IMR-90 (cell line): ENCODE data around the gene LRRC8C. TPM values are rescaled to one million over a fixed set of nuclear protein-coding genes. Genes with fewer than 3 reads are reported as not detected.

Source experiments
- ATAC-seq: fragments of 200-7000 bp; cut with Tn5 transposase; 2 replicates; pipeline ENCODE4 v1.9.1; 2020; ENCODE audit warnings: low read depth, mild to moderate bottlenecking, moderate library complexity
- BruUV-seq: library from RNA; stranded (reverse); fragments of 400-500 nt; replicated peaks from 2 replicates; lab custom pipeline; 2021; lab: Mats Ljungman, UMichigan
- CTCF ChIA-PET: fragments of 300-600 bp; formaldehyde crosslinking; extraction: SDS; loops from one replicate; lab custom pipeline; 2021; ENCODE audit warnings: antibody characterized with exemption; lab: Yijun Ruan, JAX
- POLR2A ChIA-PET: fragments of 300-600 bp; sonication (Branson Sonifier 250); formaldehyde crosslinking; loops from one replicate; lab custom pipeline; 2022; ENCODE audit warnings: antibody characterized with exemption; ENCODE audit not compliant: unreplicated experiment; lab: Charles Lee
- DNase-seq: peaks from one replicate; pipeline ENCODE4 v3.0.0; 2013
- H2AFZ ChIP-seq: replicated peaks from 2 replicates; pipeline ENCODE3; 2013; ENCODE audit warnings: low read length, mild to moderate bottlenecking; ENCODE audit not compliant: poor library complexity
- H2AK5ac ChIP-seq: 2 replicates; pipeline ENCODE4 v1.6.1; 2013; ENCODE audit warnings: low read depth, low read length, inconsistent platforms
- H2AK9ac ChIP-seq: replicated peaks from 2 replicates; pipeline ENCODE3; 2013; ENCODE audit warnings: mild to moderate bottlenecking, low read depth, low read length, moderate library complexity; ENCODE audit not compliant: poor library complexity
- H2BK120ac ChIP-seq: 2 replicates; pipeline ENCODE4 v1.6.1; 2013; ENCODE audit warnings: low read depth, low read length, inconsistent platforms
- H2BK15ac ChIP-seq: 3 replicates; pipeline ENCODE4 v1.6.1; 2013; ENCODE audit warnings: low read depth, low read length, inconsistent platforms
- H2BK20ac ChIP-seq: 2 replicates; pipeline ENCODE4 v1.6.1; 2013; ENCODE audit warnings: low read depth, mild to moderate bottlenecking, inconsistent platforms, low read length, moderate library complexity
- H2BK5ac ChIP-seq: 2 replicates; pipeline ENCODE4 v1.6.1; 2013; ENCODE audit warnings: mild to moderate bottlenecking, low read depth, low read length, inconsistent platforms; ENCODE audit not compliant: poor library complexity, severe bottlenecking
- H3K14ac ChIP-seq: replicated peaks from 2 replicates; pipeline ENCODE4 v1.6.1; 2013; ENCODE audit warnings: low read depth, low read length, inconsistent platforms
- H3K18ac ChIP-seq: 2 replicates; pipeline ENCODE4 v1.6.1; 2013; ENCODE audit warnings: low read depth, low read length, control low read depth
- H3K23ac ChIP-seq: 2 replicates; pipeline ENCODE4 v1.6.1; 2013; ENCODE audit warnings: low read depth, low read length, inconsistent platforms
- H3K27ac ChIP-seq: 2 replicates; pipeline ENCODE4 v1.5.1; 2013; ENCODE audit warnings: mild to moderate bottlenecking, control low read depth, low read length; ENCODE audit not compliant: insufficient read depth
- H3K27me3 ChIP-seq: 2 replicates; pipeline ENCODE4 v1.6.1; 2013; ENCODE audit warnings: low read length; ENCODE audit not compliant: control insufficient read depth, insufficient read depth
- H3K36me3 ChIP-seq: 2 replicates; pipeline ENCODE4 v1.6.1; 2013; ENCODE audit warnings: low read length, mixed read lengths; ENCODE audit not compliant: control insufficient read depth, insufficient read depth
- H3K4ac ChIP-seq: 2 replicates; pipeline ENCODE4 v1.6.1; 2013; ENCODE audit warnings: low read depth, low read length, inconsistent platforms
- H3K4me1 ChIP-seq: 2 replicates; pipeline ENCODE4 v1.6.1; 2013; ENCODE audit warnings: low read length, mixed read lengths; ENCODE audit not compliant: control insufficient read depth, insufficient read depth
- H3K4me2 ChIP-seq: 2 replicates; pipeline ENCODE4 v1.6.1; 2013; ENCODE audit warnings: low read depth, mild to moderate bottlenecking, control low read depth, low read length, moderate library complexity
- H3K4me3 ChIP-seq: 2 replicates; pipeline ENCODE4 v1.5.1; 2013; ENCODE audit warnings: low read depth, mild to moderate bottlenecking, control low read depth, low read length, moderate library complexity; ENCODE audit not compliant: insufficient read depth
- H3K56ac ChIP-seq: 2 replicates; pipeline ENCODE4 v1.6.1; 2013; ENCODE audit warnings: low read length, inconsistent platforms; ENCODE audit not compliant: insufficient read depth; ENCODE audit errors: extremely low read depth
- H3K79me1 ChIP-seq, 2 experiments: 2 replicates each; pipeline ENCODE4 v1.6.1; 2013; ENCODE audit warnings: low read length in 2 of 2, inconsistent platforms in 1 of 2, low read depth in 1 of 2
- H3K9ac ChIP-seq: 2 replicates; pipeline ENCODE4 v1.6.1; 2013; ENCODE audit warnings: low read depth, low read length, control low read depth
- H3K9me1 ChIP-seq: 2 replicates; pipeline ENCODE4 v1.6.1; 2013; ENCODE audit warnings: low read length, inconsistent platforms; ENCODE audit not compliant: insufficient read depth
- H3K9me3 ChIP-seq: 2 replicates; pipeline ENCODE4 v1.6.1; 2013; ENCODE audit warnings: low read length; ENCODE audit not compliant: control insufficient read depth, insufficient read depth
- H4K20me1 ChIP-seq: 2 replicates; pipeline ENCODE4 v1.6.1; 2013; ENCODE audit warnings: low read length, inconsistent platforms; ENCODE audit not compliant: insufficient read depth
- H4K5ac ChIP-seq: 2 replicates; pipeline ENCODE4 v1.6.1; 2013; ENCODE audit warnings: mild to moderate bottlenecking, low read depth, low read length, control low read depth
- H4K8ac ChIP-seq, 2 experiments: 2 replicates each; pipeline ENCODE4 v1.6.1; 2013; ENCODE audit warnings: low read depth in 2 of 2, low read length in 2 of 2, control low read depth in 1 of 2, inconsistent platforms in 1 of 2
- H4K91ac ChIP-seq: 2 replicates; pipeline ENCODE4 v1.6.1; 2013; ENCODE audit warnings: low read depth, low read length, inconsistent platforms; ENCODE audit not compliant: insufficient read depth
- MAFK ChIP-seq: IDR thresholded peaks from 2 replicates; pipeline ENCODE4 v1.6.1; 2012; ENCODE audit warnings: low read depth, low read length, improper control_type of control experiment
- MXI1 ChIP-seq: IDR thresholded peaks from 2 replicates; pipeline ENCODE4 v1.6.1; 2012; ENCODE audit warnings: low read depth, mild to moderate bottlenecking, low read length, moderate library complexity, borderline replicate concordance
- NFE2L2 ChIP-seq: fragments of 150-350 bp; IDR thresholded peaks from 2 replicates; pipeline ENCODE4 v1.6.1; 2016; ENCODE audit warnings: low read depth, mild to moderate bottlenecking, low read length
- RCOR1 ChIP-seq: IDR thresholded peaks from 2 replicates; pipeline ENCODE4 v1.6.1; 2012; ENCODE audit warnings: mild to moderate bottlenecking, low read length, improper control_type of control experiment; ENCODE audit not compliant: insufficient replicate concordance
- RFX5 ChIP-seq: IDR thresholded peaks from 2 replicates; pipeline ENCODE4 v1.8.0; 2012; ENCODE audit warnings: low read depth, mild to moderate bottlenecking, low read length, moderate library complexity
- SMC3 ChIP-seq: fragments of 150-350 bp; IDR thresholded peaks from 2 replicates; pipeline ENCODE4 v1.6.1; 2016; ENCODE audit warnings: low read depth, mild to moderate bottlenecking, antibody characterized with exemption, low read length, moderate library complexity
- WGBS, 2 experiments: methylation state at CpG; one replicate each; pipeline versions ENCODE4 v1.1.5 to v1.1.7; 2013; ENCODE audit warnings: missing lambda C conversion rate in 2 of 2; ENCODE audit not compliant: insufficient read length in 1 of 2; ENCODE audit errors: extremely low coverage in 2 of 2; 5-methylcytosine and 5-hydroxymethylcytosine counted together
- dilution Hi-C: fragments of 300-500 bp; cut with HindIII; formaldehyde crosslinking; loops from one replicate; pipeline ENCODE4 v1.14.3; 2018; ENCODE audit warnings: low sequenced_read_pairs; ENCODE audit not compliant: unreplicated experiment
- in situ Hi-C: fragments of 300-500 bp; cut with MboI; formaldehyde crosslinking; loops from 3 replicates; pipeline ENCODE4 v1.14.3; 2019; ENCODE audit warnings: low sequenced_read_pairs, inconsistent platforms, mixed read lengths
- intact Hi-C: fragments of 100-400 bp; cut with micrococcal nuclease; formaldehyde crosslinking; loops from 2 replicates; pipeline ENCODE4 v1.10.0; 2022
- polyA plus RNA-seq, 3 experiments: library from polyadenylated mRNA; depleted of rRNA; stranded (reverse); fragments of >200 nt; gene quantifications; 2 replicates each; pipeline ENCODE4 v1.2.3, GENCODE V29; 2012; ENCODE audit warnings: low replicate concordance in 1 of 3
- total RNA-seq: library from RNA; depleted of rRNA; stranded (reverse); fragments of >200 nt; gene quantifications from 2 replicates; pipeline ENCODE4 v1.2.3, GENCODE V29; 2012

Gene LRRC8C
- total and polyA plus RNA-seq, 2 of the 4 experiments (the other 2 are of a cell fraction) = 6.5 to 12.9 TPM

GRCh38 chr1:89758156-89758555 lies 125.2 kb downstream of the LRRC8C start:
- Histone ChIP-seq H2BK120ac (peak overlapping the region; percentile 61; the same call in 1 of the 2 replicates), H3K4me3 (no peak overlapping the region), H2BK15ac (no peak overlapping the region), H3K27ac (no peak overlapping the region), H3K9ac (no peak overlapping the region), H3K4me1 (peaks cover 12% of the 10 kb centered on the region), H3K56ac (no peak overlapping the region), H3K36me3 (no peaks in the 10 kb centered on the region), H3K23ac (no peak overlapping the region), H3K14ac (peak overlapping the region; percentile 30; the same call in 1 of the 2 replicates), H3K4ac (0 out of 2 replicates have a peak overlapping the region, but pooled peaks have one; percentile 8), H2AFZ (peak overlapping the region; percentile 81), H2AK9ac (no peak overlapping the region), H4K5ac (peak overlapping the region; percentile 25), H4K8ac (peak overlapping the region; percentile 33 to 64; a peak in 3 of 4 replicates), H3K27me3 (no peaks in the 10 kb centered on the region), H2BK5ac (no peak overlapping the region), H3K18ac (no peak overlapping the region), H3K9me1 (peaks cover 3% of the 10 kb centered on the region; the same call in 1 of the 2 replicates), H2AK5ac (no peak overlapping the region), H2BK20ac (no peak overlapping the region), H4K20me1 (no peaks in the 10 kb centered on the region), H4K91ac (no peak overlapping the region), H3K4me2 (no peak overlapping the region; the same call in 1 of the 2 replicates), H3K9me3 (no peaks in the 10 kb centered on the region), H3K79me1 (no peaks in the 10 kb centered on the region)
- ATAC-seq = no peak
- intact Hi-C loops = no loop called here
- BruUV-seq = no TSS peak
- no peak for DNase-seq
- POLR2A ChIA-PET = no interaction called here
- CTCF ChIA-PET = interaction anchor here (1.0 kb wide), 1 partner anchor 70 kb away, joined by 3 read pairs; no protein-coding TSS in a partner anchor
- TF ChIP-seq MXI1 (no peak), RFX5 (no peak), NFE2L2 (no peak), MAFK (no peak), RCOR1 (no peak), SMC3 (no peak)
- WGBS, 2 experiments = 67% methylated on average over 1 of the region's 2 CpGs; no CpG with 5 or more reads in 1 of the 2 experiments
- dilution Hi-C loops = no loop called here
- in situ Hi-C loops = loop anchor here (5.0 kb wide), 1 partner anchor 126 kb away; the partner anchor contains the start of gene LRRC8C
